GM19043 (cell line): ENCODE results near the gene C1orf105.

ENCODE experiments used
- ATAC-seq: cut with Tn5 transposase; IDR thresholded peaks from one replicate; pipeline ENCODE4 v1.9.1; 2021; ENCODE audit warnings: low read depth; ENCODE audit not compliant: unreplicated experiment

The C1orf105 gene

DNA sequence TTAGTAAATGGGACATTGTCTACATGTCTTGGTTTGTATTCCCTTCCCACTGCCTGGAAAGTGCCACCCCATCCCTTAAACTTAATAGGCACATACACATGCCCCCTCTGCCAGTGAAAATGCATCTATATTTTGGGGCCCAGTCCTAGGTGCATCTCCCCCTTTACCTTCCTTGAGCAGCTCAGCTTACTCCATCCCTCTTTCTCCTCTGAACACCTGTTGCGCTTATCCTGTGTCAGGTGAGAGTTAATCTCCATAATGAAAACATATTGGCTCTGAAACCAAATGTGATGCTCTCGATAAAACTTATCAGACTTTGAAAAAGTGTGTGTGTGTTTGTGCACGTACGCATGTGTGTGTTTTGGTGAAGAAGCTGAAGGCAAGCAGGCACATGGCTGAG is 97.1 kb downstream of the C1orf105 start:
- no peak for ATAC-seq
